HUDEP-2 (cell line): ENCODE data around the gene PCDHA5.
"Not testable (repeated sequence)": the region's sequence is repeated elsewhere in the genome, so short reads cannot be mapped to it uniquely, and the experiment has no call there.

Experiments
- DNase-seq, 76 experiments: peaks; one replicate each; lab custom pipeline; 2025; ENCODE audit not compliant: unreplicated experiment in 76 of 76; lab: John Stamatoyannopoulos, UW

PCDHA5 gene

DNA sequence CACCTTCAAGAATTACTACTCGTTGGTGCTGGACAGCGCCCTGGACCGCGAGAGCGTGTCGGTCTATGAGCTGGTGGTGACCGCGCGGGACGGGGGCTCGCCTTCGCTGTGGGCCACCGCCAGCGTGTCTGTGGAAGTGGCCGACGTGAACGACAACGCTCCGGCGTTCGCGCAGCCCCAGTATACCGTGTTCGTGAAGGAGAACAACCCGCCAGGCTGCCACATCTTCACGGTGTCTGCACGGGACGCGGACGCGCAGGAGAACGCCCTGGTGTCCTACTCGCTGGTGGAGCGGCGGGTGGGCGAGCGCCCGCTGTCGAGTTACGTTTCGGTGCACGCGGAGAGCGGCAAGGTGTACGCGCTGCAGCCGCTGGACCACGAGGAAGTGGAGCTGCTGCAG, 1.6 kb downstream of the PCDHA5 start:
- DNase-seq, result not testable (repeated sequence)

DNA sequence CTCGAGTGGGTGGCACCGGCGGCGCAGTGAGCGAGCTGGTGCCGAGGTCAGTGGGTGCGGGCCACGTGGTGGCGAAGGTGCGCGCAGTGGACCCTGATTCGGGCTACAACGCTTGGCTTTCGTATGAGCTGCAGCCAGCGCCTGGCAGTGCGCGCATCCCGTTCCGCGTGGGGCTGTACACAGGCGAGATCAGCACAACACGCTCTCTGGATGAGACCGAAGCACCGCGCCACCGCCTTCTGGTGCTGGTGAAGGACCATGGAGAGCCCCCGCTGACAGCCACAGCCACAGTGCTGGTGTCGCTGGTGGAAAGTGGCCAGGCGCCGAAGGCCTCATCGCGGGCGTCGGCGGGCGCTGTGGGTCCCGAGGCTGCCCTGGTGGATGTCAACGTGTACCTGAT, 2.1 kb downstream of the PCDHA5 start:
- no peak for DNase-seq

DNA sequence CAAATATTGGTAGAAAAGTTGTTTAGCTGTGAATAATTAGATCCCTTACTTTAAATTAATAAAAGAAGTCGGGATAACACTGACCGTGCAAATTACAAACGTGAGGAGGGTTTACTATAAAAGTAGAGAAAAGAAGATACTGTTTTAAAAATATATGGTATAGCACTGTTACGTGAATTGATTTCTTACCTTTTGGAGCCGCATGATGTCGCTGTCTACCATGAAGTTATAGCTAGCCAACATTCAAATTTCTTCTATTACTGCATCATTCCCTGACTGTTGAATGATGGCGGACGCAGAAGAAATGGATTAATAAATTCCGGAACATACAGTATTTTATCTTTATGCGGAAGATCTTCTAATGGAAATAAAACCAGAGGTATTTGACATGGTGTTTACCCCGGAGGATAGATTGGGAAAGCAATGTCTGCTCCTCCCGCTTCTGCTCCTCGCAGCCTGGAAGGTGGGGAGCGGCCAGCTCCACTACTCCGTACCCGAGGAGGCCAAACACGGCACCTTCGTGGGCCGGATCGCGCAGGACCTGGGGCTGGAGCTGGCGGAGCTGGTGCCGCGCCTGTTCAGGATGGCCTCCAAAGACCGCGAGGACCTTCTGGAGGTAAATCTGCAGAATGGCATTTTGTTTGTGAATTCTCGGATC, 6.4 kb downstream of the PCDHA5 start, which contains the start of gene PCDHA6:
Gene PCDHA6 (plus strand): TSS at position 257 of the 658 bp plus-strand sequence. CDS start 132 bp downstream, at position 389.
- DNase-seq, result no peak

DNA sequence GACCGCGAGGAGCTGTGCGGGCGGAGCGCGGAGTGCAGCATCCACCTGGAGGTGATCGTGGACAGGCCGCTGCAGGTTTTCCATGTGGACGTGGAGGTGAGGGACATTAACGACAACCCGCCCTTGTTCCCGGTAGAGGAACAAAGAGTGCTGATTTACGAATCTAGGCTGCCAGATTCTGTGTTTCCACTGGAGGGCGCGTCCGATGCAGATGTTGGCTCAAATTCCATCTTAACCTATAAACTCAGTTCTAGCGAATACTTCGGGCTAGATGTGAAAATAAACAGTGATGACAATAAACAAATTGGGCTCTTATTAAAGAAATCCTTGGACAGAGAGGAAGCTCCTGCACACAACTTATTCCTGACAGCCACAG, 6.9 kb downstream of the PCDHA5 start:
- DNase-seq, result no peak

DNA sequence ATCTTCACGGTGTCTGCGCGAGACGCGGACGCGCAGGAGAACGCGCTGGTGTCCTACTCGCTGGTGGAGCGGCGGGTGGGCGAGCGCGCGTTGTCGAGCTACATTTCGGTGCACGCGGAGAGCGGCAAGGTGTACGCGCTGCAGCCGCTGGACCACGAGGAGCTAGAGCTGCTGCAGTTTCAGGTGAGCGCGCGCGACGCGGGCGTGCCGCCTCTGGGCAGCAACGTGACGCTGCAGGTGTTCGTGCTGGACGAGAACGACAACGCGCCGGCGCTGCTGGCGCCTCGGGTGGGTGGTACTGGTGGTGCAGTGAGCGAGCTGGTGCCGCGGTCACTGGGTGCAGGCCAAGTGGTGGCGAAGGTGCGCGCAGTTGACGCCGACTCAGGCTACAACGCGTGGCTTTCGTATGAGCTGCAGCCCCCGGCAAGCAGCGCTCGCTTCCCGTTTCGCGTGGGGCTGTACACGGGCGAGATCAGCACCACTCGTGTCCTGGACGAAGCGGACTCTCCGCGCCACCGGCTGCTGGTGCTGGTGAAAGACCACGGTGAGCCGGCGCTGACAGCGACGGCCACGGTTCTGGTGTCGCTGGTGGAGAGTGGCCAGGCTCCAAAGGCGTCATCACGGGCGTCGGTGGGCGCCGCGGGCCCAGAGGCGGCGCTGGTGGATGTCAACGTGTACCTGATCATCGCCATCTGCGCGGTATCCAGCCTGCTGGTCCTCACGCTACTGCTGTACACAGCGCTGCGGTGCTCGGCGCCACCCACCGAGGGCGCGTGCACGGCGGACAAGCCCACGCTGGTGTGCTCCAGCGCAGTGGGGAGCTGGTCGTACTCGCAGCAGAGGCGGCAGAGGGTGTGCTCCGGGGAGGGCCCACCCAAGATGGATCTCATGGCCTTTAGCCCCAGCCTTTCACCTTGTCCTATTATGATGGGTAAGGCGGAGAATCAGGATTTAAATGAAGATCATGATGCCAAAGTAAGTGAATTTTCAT, 8.4 kb downstream of the PCDHA5 start:
- DNase-seq, result not testable (repeated sequence)

DNA sequence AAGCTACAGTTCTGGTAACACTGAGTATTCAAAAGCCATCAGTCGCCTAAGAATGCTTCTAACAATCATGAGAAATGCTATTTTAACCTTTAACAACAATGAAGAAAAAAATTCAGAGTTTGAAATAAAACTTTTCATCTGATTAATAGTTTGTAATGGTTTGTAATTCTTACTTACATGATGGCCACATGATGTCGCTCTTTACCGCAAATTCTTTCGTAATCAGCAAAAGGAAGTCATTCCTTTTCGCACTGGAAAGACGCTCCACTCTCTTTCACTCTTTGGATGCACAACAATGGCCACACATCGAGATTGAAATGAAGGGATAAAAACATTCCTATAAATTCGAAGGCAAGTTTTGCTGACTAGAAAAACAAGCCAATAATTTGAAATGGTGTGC, 12.6 kb downstream of the PCDHA5 start, which contains the start of gene PCDHA7:
Gene PCDHA7 (plus strand): TSS at position 277 of the 400 bp plus-strand sequence. CDS start 115 bp downstream, at position 392.
- no peak for DNase-seq

DNA sequence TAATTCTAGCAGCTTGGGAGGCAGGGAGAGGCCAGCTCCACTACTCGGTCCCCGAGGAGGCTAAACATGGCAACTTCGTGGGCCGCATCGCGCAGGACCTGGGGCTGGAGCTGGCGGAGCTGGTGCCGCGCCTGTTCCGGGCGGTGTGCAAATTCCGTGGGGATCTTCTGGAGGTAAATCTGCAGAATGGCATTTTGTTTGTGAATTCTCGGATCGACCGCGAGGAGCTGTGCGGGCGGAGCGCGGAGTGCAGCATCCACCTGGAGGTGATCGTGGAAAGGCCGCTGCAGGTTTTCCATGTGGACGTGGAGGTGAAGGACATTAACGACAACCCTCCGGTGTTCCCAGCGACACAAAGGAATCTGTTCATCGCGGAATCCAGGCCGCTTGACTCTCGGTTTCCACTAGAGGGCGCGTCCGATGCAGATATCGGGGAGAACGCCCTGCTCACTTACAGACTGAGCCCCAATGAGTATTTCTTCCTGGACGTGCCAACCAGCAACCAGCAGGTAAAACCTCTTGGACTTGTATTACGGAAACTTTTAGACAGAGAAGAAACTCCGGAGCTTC, 13.1 kb downstream of the PCDHA5 start:
- not testable (repeated sequence) for DNase-seq

DNA sequence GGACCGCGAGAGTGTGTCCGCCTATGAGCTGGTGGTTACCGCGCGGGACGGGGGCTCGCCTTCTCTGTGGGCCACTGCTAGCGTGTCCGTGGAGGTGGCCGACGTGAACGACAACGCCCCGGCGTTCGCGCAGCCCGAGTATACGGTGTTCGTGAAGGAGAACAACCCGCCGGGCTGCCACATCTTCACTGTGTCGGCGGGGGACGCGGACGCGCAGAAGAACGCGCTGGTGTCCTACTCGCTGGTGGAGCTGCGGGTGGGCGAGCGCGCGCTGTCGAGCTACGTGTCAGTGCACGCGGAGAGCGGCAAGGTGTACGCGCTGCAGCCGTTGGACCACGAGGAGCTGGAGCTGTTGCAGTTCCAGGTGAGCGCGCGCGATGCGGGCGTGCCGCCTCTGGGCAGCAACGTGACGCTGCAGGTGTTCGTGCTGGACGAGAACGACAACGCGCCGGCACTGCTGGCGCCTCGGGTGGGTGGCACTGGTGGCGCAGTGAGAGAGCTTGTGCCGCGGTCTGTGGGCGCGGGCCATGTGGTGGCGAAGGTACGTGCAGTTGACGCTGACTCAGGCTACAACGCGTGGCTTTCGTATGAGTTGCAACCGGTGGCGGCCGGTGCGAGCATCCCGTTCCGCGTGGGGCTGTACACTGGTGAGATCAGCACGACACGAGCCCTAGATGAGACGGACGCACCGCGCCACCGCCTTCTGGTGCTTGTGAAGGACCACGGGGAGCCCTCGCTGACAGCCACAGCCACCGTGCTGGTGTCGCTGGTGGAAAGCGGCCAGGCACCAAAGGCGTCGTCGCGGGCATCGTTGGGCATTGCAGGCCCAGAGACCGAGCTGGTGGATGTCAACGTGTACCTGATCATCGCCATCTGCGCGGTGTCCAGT, 14.5 kb downstream of the PCDHA5 start:
- no peak for DNase-seq

DNA sequence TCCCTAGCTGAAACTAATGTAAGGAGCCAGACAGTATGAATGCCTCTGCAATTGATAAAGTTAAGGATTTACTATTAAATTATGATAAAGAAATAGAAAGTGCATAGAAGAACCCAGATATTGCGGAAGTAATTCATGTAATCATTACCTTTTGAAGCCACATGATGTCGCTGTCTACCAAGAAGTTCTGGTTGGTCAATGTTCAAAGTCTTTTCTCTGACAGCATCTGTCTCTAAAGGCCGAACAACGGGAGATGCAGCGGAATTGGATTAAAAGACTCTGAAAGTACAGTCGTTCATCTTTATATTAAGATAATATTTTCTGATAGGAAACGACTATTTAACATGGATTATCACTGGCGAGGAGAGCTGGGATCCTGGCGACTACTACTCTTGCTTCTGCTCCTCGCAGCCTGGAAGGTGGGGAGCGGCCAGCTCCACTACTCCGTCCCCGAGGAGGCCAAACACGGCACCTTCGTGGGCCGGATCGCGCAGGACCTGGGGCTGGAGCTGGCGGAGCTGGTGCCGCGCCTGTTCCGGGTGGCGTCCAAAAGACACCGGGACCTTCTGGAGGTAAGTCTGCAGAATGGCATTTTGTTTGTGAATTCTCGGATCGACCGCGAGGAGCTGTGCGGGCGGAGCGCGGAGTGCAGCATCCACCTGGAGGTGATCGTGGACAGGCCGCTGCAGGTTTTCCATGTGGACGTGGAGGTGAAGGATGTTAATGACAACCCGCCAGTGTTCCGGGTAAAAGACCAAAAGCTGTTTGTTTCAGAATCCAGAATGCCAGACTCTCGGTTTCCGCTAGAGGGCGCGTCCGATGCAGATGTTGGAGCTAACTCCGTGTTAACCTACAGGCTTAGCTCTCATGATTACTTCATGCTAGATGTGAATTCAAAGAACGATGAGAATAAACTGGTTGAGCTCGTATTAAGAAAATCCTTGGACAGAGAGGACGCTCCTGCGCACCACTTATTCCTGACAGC, 19.9 kb downstream of the PCDHA5 start, which contains the start of gene PCDHA8:
Gene PCDHA8 (plus strand): TSS at position 210 of the 985 bp plus-strand sequence. CDS start 135 bp downstream, at position 345.
- DNase-seq, result peak in 8 of 76 experiments; percentile 1 to 10 (median 4)

DNA sequence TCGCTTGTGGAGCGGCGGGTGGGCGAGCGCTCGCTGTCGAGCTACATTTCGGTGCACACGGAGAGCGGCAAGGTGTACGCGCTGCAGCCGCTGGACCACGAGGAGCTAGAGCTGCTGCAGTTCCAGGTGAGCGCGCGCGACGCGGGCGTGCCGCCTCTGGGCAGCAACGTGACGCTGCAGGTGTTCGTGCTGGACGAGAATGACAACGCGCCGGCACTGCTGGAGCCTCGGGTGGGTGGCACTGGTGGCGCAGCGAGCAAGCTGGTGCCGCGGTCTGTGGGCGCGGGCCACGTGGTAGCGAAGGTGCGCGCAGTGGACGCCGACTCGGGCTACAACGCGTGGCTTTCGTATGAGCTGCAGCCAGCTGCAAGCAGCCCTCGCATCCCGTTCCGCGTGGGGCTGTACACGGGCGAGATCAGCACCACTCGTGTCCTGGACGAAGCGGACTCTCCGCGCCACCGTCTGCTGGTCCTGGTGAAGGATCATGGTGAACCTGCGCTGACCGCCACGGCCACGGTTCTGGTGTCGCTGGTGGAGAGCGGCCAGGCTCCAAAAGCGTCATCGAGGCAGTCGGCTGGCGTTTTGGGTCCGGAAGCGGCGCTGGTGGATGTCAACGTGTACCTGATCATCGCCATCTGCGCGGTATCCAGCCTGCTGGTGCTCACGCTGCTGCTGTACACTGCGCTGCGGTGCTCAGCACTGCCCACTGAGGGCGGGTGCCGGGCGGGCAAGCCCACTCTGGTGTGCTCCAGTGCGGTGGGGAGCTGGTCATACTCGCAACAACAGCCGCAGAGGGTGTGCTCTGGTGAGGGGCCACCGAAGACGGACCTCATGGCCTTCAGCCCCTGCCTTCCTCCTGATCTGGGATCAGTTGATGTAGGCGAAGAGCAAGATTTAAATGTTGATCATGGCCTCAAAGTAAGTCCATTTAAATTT, 21.7 kb downstream of the PCDHA5 start:
- DNase-seq, result no peak

DNA sequence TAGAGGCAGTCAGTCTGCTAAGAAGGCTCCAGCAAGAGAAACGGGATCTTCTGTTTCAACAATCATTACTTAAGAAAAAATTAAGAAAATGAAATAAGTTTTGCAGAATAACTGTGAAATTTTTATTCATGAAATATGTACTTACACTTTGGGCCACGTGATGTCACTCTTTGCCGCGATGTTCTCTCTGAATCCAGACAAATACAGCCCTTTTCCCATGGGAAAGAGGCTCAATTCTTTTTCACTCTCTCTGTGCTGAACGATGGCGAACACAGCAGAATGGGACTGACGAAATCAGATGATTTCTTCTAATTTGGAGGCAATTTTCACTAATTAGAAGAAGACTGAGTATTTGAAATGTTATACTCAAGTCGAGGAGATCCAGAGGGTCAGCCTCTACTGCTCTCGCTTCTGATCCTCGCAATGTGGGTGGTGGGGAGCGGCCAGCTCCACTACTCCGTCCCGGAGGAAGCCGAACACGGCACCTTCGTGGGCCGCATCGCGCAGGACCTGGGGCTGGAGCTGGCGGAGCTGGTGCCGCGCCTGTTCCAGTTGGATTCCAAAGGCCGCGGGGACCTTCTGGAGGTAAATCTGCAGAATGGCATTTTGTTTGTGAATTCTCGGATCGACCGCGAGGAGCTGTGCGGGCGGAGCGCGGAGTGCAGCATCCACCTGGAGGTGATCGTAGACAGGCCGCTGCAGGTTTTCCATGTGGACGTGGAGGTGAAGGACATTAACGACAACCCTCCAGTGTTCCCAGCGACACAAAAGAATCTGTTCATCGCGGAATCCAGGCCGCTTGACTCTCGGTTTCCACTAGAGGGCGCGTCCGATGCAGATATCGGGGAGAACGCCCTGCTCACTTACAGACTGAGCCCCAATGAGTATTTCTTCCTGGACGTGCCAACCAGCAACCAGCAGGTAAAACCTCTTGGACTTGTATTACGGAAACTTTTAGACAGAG, 27.0 kb downstream of the PCDHA5 start, which contains the start of gene PCDHA9:
Gene PCDHA9 (plus strand): TSS at position 244 of the 964 bp plus-strand sequence. CDS start 114 bp downstream, at position 358.
- not testable (repeated sequence) for DNase-seq

DNA sequence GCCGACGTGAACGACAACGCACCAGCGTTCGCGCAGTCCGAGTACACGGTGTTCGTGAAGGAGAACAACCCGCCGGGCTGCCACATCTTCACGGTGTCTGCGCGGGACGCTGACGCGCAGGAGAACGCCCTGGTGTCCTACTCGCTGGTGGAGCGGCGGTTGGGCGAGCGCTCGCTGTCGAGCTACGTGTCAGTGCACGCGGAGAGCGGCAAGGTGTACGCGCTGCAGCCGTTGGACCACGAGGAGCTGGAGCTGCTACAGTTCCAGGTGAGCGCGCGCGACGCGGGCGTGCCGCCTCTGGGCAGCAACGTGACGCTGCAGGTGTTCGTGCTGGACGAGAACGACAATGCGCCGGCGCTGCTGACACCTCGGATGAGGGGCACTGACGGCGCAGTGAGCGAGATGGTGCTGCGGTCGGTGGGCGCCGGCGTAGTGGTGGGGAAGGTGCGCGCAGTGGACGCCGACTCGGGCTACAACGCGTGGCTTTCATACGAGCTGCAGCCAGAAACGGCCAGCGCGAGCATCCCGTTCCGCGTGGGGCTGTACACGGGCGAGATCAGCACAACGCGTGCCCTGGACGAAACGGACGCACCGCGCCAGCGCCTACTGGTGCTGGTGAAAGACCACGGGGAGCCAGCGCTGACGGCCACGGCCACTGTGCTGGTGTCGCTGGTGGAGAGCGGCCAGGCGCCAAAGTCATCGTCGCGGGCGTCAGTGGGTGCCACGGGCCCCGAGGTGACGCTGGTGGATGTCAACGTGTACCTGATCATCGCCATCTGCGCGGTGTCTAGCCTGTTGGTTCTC, 28.6 kb downstream of the PCDHA5 start:
- DNase-seq, result not testable (repeated sequence)

DNA sequence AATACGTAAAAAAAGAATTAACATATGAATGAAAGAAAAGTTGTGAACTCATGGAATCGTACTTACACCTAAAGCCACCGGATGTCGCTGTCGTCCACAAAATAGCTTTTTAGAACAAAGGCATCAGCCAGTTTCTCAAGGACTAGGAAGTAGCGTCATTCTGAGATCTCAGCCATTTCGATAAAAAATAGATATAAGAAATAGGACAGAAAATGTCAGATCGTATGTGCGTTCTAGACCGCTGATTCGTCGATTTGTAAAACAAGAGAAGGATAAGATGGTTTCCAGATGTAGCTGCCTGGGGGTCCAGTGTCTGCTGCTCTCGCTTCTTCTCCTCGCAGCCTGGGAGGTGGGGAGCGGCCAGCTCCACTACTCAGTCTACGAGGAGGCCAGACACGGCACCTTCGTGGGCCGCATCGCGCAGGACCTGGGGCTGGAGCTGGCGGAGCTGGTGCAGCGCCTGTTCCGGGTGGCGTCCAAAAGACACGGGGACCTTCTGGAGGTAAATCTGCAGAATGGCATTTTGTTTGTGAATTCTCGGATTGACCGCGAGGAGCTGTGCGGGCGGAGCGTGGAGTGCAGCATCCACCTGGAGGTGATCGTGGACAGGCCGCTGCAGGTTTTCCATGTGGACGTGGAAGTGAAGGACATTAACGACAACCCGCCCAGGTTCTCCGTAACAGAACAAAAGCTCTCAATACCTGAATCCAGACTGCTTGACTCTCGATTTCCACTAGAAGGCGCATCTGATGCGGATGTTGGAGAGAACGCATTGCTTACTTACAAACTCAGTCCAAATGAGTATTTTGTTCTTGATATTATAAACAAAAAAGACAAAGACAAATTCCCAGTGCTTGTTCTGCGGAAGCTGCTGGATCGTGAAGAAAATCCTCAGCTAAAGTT, 34.6 kb downstream of the PCDHA5 start, which contains the start of gene PCDHA10:
Gene PCDHA10 (plus strand): TSS at position 126 of the 903 bp plus-strand sequence. CDS start 152 bp downstream, at position 278.
- no peak for DNase-seq

DNA sequence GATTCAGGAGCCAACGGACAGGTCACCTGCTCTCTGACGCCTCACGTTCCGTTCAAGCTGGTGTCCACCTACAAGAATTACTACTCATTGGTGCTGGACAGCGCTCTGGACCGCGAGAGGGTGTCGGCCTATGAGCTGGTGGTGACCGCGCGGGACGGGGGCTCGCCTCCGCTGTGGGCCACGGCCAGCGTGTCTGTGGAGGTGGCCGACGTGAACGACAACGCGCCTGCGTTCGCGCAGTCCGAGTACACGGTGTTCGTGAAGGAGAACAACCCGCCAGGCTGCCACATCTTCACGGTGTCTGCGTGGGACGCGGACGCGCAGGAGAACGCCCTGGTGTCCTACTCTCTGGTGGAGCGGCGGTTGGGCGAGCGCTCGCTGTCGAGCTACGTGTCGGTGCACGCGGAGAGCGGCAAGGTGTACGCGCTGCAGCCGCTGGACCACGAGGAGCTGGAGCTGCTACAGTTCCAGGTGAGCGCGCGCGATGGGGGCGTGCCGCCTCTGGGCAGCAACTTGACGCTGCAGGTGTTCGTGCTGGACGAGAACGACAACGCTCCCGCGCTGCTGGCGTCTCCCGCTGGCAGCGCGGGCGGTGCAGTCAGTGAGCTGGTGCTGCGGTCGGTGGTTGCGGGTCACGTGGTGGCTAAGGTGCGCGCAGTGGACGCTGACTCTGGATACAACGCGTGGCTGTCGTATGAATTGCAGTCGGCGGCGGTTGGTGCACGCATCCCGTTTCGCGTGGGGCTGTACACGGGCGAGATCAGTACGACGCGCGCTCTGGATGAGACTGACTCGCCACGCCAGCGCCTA, 36.0 kb downstream of the PCDHA5 start:
- no peak for DNase-seq
